Activated CD8-positive, alpha-beta memory T cell treated with anti-CD3 and anti-CD28 coated beads for 4 hours (primary cell): ENCODE measurements around the gene KIF4B.
"Not testable (repeated sequence)": the region's sequence is repeated elsewhere in the genome, so short reads cannot be mapped to it uniquely, and the experiment has no call there.

ENCODE experiments used
- DNase-seq, 2 donors: peaks; one replicate each; pipeline ENCODE4 v3.0.0-alpha.2; 2020; ENCODE audit warnings: low read depth in 2 of 2

The KIF4B gene

DNA sequence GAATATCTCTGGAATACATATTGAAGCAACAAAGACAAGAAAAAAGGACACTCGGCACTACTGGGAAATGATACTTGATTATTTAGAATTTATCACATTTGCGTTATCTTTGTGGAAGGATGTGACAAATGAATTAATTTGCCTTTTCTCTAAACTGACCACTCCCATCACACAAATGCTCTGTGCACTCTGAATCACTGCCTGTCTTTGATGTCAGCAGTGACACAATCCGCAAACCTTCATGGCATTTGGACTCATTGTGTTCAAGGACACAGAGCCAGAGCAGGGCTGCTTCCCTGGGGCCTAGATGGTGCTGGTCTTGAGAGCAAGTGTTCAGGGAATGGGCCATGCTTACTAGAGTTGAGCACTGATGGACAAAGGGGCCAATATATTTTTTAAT lies 4.9 kb upstream of the KIF4B start:
- DNase-seq: no peak

DNA sequence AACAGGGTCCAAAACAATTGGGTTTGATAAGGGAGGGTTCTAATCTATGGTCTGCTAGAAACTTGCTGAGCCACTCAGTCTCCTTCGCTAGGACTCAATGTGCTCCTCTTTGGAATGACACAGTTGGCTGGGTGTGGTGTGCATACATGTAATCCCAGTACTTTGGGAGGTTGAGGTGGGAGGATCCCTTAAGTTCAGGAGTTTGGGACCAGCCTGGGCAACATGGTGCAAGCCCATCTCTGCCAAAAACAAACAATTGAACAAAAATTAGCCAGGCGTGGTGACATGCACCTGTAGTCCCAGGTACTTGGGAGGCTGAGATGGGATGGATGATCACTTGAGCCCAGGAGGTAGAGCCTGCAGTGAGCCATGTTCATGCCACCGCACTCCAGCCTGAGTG lies 2.7 kb upstream of the KIF4B start:
- DNase-seq: no peak

GRCh38 chr5:155015239-155015638 lies 1.7 kb downstream of the KIF4B start:
- DNase-seq: no peak

- no peak for DNase-seq
Observed at GRCh38 chr5:155017610-155018009, 4.1 kb downstream of the KIF4B start.

- no peak for DNase-seq
Observed at GRCh38 chr5:155019601-155020226, 6.2 kb downstream of the KIF4B start.

DNA sequence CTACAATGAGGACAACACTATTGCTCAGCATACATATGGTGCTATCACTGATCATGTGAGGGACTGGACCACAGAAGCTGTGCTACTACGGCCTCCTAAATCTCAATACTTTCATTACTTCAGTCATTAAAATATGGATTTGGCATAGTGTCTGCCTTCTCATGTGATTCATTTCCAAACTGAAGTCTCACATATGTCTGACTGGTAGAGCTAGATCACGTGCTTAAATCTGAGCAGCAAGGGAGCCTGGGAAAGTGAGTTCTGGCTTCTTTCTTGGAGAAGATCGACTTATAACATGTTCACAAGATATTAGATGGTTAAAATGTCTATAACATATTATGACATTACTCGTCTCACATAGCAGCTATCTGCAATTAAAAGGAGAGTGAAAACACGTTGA lies 8.3 kb downstream of the KIF4B start:
- no peak for DNase-seq

DNA sequence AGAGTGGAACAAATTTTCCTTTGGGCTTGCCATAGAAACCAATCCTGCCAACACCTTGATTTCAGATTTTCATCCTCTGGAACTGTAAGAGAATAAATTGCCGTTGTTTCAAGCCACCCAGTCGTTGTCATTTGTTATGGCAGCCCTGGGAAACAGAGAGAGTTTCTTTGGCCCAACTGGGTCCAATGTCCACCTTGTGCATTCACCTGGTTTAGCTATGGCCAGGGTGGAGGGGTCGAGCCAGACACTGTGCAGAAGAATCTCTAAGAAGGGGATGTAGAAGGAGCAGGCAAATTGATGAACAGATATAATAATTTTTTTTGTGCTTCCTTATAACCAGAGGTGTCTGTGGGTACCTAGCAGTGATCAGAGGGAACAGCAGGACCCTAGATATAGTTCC lies 9.8 kb downstream of the KIF4B start:
- no peak for DNase-seq

GRCh38 chr5:155024015-155024414 lies 10.5 kb downstream of the KIF4B start:
- DNase-seq: no peak

DNA sequence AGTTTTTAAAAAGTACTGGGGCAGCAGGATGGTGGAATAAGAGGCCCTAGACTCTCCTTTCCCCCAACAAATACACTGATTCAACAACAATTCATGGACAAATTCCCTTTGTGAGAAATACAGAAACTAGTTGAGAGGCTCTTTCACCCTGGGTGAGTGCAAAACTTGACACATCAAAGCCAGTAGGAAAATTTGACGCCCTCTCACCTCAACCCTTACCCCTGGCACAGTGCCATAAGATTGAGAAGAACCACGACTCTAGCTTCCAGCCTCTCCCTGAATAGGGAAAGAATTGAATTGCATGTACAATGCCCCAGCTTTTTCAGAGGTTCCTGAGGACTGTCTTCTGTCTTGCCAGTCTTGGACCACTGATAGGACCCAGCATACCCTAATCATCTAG lies 12.3 kb downstream of the KIF4B start:
- no peak for DNase-seq

DNA sequence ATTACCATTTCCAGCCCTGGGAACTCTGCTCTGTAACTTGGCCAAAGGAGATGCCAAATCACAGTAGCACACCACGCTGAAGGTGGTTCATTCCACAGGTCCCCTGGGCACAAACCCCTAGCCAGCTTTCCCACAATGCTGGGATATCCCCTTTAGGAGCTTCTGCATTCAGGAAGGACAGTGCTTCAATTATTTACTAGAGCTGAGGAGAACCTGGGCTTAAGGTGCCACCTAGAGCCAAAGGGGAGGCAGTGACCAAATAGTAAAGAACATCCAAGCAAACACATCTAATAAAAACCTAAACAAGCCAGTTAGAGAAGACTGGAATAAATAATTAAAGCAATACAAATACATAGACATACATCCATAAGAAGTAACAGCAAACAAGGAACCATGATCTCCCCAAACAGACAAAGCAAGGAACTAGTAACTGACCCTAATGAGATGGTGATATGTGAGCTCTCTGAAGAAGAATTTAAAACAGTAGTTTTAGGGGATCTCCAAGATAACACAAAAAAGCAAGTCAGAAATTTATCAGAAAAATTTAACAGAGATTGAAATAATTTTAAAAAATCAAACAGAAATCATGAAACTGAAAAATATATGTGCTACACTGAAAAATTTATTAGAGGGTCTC lies 14.6 kb downstream of the KIF4B start:
- DNase-seq: no peak

DNA sequence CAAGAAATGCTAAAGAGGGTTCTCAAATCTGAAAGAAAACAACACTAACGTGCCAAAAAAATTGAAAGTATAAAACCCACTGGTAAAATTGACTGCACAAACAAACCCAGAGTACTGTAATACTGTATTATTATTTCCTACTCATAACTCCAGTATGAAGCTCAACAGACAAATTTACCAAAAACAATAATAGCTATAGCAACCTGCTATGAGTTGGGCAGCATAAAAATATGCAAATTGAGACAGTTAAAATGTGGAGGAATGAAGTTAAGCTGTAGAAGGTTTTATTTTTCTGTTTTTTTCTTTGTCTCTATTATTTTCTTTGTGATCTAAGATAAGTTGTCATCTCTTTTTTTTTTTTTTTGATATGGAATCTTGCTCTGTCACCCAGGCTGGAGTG lies 15.7 kb downstream of the KIF4B start:
- no peak for DNase-seq

DNA sequence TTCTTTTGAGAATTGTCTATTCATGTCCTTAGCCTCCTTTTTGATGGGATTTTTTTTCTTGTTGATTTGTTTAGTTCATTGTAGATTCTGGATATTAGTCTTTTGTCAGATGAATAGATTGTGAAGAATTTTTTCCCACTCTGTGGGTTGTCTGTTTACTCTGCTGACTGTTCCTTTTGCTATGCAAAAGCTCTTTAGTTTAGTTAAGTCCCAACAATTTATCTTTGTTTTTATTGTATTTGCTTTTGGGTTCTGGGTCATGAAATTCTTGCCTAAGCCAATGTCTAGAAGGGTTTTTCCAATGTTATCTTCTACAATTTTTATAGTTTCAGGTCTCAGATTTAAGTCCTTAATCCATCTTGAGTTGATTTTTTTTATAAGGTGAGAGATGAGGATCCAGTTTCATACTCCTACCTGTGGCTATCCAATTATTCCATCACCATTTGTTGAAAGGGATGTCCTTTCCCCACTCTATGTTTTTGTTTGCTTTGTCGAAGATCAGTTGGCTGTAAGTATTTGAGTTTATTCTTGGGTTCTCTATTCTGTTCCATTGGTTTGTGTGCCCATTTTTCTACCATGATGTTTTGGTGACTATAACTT lies 20.7 kb downstream of the KIF4B start:
- not testable (repeated sequence) for DNase-seq

GRCh38 chr5:155035087-155035486 lies 21.5 kb downstream of the KIF4B start:
- DNase-seq: not testable (repeated sequence)

GRCh38 chr5:155040984-155041653 lies 27.6 kb downstream of the KIF4B start:
- DNase-seq: no peak

DNA sequence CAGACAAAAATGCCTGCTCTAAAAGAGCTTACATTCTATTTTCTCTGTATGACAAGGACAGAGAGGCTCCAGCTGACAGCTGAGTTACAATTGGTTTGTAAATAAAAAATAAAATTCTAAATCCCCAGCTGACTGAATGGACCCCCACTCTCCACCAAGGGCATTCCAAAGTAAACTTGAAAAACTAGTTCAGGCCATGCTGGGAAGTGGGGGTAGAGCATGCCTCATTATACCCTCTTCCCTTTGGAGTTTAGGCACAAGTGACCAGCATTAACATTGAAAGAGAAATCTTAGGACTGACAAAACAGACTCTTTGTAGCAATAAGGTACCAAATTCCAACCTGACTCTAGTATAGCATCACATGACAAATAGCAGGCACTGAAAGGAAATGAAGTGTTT lies 31.0 kb downstream of the KIF4B start:
- DNase-seq: no peak

DNA sequence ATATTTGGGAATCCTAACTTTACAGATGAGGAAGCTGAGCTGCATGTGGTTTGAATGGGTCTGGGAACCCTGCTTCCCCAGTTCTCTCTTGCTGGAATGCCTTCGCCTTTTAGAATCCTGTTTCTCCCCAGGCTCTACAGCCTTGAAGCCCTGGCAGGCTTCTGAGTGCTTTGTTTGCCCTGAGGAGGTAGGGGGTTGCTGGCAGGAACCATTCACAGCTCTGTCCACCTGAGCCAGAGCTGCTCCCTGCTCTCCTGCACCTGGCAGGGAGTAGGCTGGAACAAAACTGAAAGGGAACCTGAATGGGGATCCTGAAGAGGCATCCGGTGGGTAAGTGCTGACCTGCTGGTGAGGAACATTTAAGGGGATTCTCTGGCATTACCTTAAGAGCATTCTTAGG lies 33.0 kb downstream of the KIF4B start:
- DNase-seq: no peak

GRCh38 chr5:155047818-155048217 lies 34.3 kb downstream of the KIF4B start:
- no peak for DNase-seq

DNA sequence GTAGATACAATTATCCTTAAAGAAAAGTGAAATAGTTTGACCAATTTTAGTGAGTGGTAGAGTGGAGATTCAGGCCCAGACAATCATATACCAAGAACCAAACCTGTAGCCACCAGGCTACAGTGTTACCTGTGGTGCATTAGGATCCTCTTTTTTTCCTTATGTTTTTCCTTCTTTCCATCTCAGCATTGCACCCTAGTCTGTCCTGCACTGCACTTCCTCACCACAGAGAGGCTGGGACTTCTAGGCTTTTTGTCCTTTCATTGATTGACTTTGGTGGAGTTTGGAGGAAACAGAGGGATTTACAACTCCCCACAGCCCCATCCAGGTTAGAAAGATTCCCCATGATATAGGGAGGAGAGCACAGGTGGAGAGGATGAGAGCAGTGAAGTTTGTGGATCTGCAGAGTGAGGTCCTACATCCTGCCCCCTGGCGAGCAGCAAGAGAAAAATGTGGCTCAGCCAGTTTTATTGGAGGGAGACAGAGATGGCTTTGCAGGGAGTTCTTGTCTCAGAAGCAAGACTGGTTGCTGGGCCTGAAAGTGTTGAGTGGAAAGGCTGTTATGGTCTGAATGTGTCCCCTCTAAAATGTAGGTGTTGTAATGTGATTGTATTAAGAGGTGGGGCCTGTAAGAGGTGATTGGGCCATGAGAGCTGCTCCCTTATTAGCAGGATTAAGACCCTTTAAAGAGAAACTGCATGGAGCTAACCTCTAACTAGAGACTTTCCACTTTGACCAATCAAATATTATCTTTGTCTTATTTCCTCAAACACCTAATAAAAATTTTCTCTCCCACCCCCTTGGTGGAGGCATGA lies 36.2 kb downstream of the KIF4B start:
- DNase-seq: no peak

DNA sequence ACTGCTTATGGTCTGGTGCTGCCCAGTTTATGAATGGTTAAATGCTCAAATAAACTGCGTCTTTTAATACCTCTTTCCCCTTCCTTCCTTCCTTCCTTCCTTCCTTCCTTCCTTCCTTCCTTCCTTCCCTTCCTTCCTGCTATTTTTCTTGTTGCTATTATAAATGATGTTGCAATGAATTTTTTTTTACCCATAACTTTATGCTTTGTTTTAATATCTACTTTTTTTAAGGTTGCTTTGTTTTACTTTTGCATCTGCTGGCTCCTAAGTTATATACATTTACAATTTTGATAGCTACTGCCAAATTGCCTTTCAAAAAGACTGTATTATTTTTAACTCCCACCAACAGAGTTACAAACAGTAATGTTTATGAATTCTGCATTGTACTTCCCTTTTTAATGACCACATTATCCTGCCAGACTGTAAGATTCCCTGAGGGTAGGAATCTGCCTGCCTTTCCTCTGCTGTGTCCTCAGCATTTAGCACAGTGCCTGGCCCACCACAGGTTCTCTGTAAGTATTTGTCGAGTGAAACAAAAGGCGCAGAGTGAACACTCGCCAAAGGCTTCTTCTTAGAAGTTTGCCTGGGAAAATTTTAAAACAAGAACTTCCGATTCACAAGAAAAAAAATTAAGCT lies 36.9 kb downstream of the KIF4B start:
- no peak for DNase-seq

- no peak for DNase-seq
Observed at GRCh38 chr5:155052532-155052931, 39.0 kb downstream of the KIF4B start.

- no peak for DNase-seq
Observed at GRCh38 chr5:155053501-155053900, 39.9 kb downstream of the KIF4B start.
